Fibroblast of lung (primary cell): ENCODE measurements around the gene STARD13. TPM values are rescaled to one million over a fixed set of nuclear protein-coding genes. Genes with fewer than 3 reads are reported as not detected.

Source experiments
- DNase-seq, 2 donors: peaks; one replicate each; pipeline versions ENCODE4 v3.0.0 to v3.0.0-alpha.2; 2010; ENCODE audit warnings: low read depth in 2 of 2
- H2AFZ ChIP-seq: 2 replicates; pipeline ENCODE4 v1.5.1; 2012; ENCODE audit warnings: low read length, control low read depth, inconsistent platforms
- H3K27ac ChIP-seq: 2 replicates; pipeline ENCODE4 v1.5.1; 2011; ENCODE audit warnings: low read length, control low read depth; ENCODE audit not compliant: insufficient read depth
- H3K27me3 ChIP-seq: 2 replicates; pipeline ENCODE4 v1.5.1; 2011; ENCODE audit warnings: mild to moderate bottlenecking, low read length; ENCODE audit not compliant: control insufficient read depth, insufficient read depth
- H3K36me3 ChIP-seq: 2 replicates; pipeline ENCODE4 v1.5.1; 2011; ENCODE audit warnings: low read length; ENCODE audit not compliant: control insufficient read depth, insufficient read depth
- H3K4me1 ChIP-seq: 2 replicates; pipeline ENCODE4 v1.5.1; 2011; ENCODE audit warnings: low read length; ENCODE audit not compliant: control insufficient read depth, insufficient read depth; ENCODE audit errors: extremely low read depth
- H3K4me2 ChIP-seq: 2 replicates; pipeline ENCODE4 v1.5.1; 2011; ENCODE audit warnings: low read length, control low read depth; ENCODE audit not compliant: insufficient read depth; ENCODE audit errors: extremely low read depth
- H3K4me3 ChIP-seq, 4 experiments: fragments of 200-600 bp in 1 of 4; sonication (generic) in 1 of 4; replicated peaks in 1 of 4; 2 replicates each; pipeline ENCODE4 v1.5.1; 2011 to 2016; ENCODE audit warnings: low read length in 4 of 4, low read depth in 3 of 4, mild to moderate bottlenecking in 3 of 4, control low read depth in 2 of 4, inconsistent platforms in 1 of 4, mixed read lengths in 1 of 4; ENCODE audit not compliant: insufficient read depth in 1 of 4; ENCODE audit errors: control extremely low read depth in 1 of 4
- H3K79me2 ChIP-seq: 2 replicates; pipeline ENCODE4 v1.5.1; 2012; ENCODE audit warnings: mild to moderate bottlenecking, low read length, inconsistent platforms; ENCODE audit not compliant: control insufficient read depth, insufficient read depth
- H3K9ac ChIP-seq: 2 replicates; pipeline ENCODE4 v1.5.1; 2011; ENCODE audit warnings: mild to moderate bottlenecking, low read length, control low read depth; ENCODE audit not compliant: insufficient read depth
- H3K9me3 ChIP-seq: 2 replicates; pipeline ENCODE4 v1.5.1; 2012; ENCODE audit warnings: low read depth, low read length; ENCODE audit not compliant: control insufficient read depth, insufficient read depth
- H4K20me1 ChIP-seq: 2 replicates; pipeline ENCODE4 v1.5.1; 2011; ENCODE audit warnings: low read length; ENCODE audit not compliant: control insufficient read depth, insufficient read depth; ENCODE audit errors: extremely low read depth
- CTCF ChIP-seq, 2 donors: IDR thresholded peaks in 1 of 2; conservative IDR thresholded peaks in 1 of 2; 1 replicate in 1 of 2; 2 replicates in 1 of 2; pipeline ENCODE4 v1.5.1; 2011 to 2012; ENCODE audit warnings: low read length in 2 of 2, control low read depth in 1 of 2, inconsistent platforms in 1 of 2, low read depth in 1 of 2, mild to moderate bottlenecking in 1 of 2
- EZH2 ChIP-seq: IDR thresholded peaks from 2 replicates; pipeline ENCODE4 v1.5.1; 2012; ENCODE audit warnings: low read length, control low read depth, mild to moderate bottlenecking; ENCODE audit errors: missing control alignments
- polyA plus RNA-seq, 2 donors: library from polyadenylated mRNA; depleted of rRNA in 1 of 2; stranded (reverse) in 1 of 2; unstranded in 1 of 2; fragments of >200 nt; gene quantifications; 2 replicates each; pipeline ENCODE4 v1.2.1, GENCODE V29; 2011 to 2012; ENCODE audit warnings: missing spikeins in 1 of 2
- total RNA-seq: library from RNA; depleted of rRNA; stranded (reverse); fragments of >200 nt; gene quantifications from 2 replicates; pipeline ENCODE4 v1.2.1, GENCODE V29; 2014

Gene STARD13
- total and polyA plus RNA-seq, 2 donors (not counting 1 experiment from before 2014, with no cell fraction given) = 25.2 to 44.6 TPM

GRCh38 chr13:33256148-33256840 is 29.3 kb downstream of the STARD13 start:
- no peak for DNase-seq
- no peak for TF ChIP-seq CTCF (conservative IDR thresholded peaks at IDR 0.05 in 1 of 2, IDR thresholded peaks at IDR 0.05 in 1 of 2; ENCODE audit: low read depth in 1 of 2, low read length in 2 of 2)
- Histone ChIP-seq H3K4me1 (peaks cover 19% of the 10 kb centered on the region), H3K27me3 (no peaks in the 10 kb centered on the region), H3K27ac (no peak overlapping the region), H4K20me1 (no peaks in the 10 kb centered on the region), H3K4me3 (no peak overlapping the region), H3K36me3 (no peaks in the 10 kb centered on the region), H3K9me3 (no peaks in the 10 kb centered on the region), H3K79me2 (peaks cover 93% of the 10 kb centered on the region), H3K4me2 (no peak overlapping the region), H2AFZ (no peak overlapping the region), H3K9ac (no peak overlapping the region)

- no peak for DNase-seq
- H3K9me3 ChIP-seq = no peaks in the 10 kb centered on the region
- H3K4me2 ChIP-seq = no peak overlapping the region
- no peak overlapping the region for H3K9ac ChIP-seq
- H3K79me2 ChIP-seq = peaks cover 87% of the 10 kb centered on the region
- H4K20me1 ChIP-seq = no peaks in the 10 kb centered on the region
- no peaks in the 10 kb centered on the region for H3K36me3 ChIP-seq
- H3K27me3 ChIP-seq = no peaks in the 10 kb centered on the region
- H3K4me3 ChIP-seq = no peak overlapping the region
- peaks cover 18% of the 10 kb centered on the region for H3K4me1 ChIP-seq
- no peak for TF ChIP-seq CTCF (conservative IDR thresholded peaks at IDR 0.05 in 1 of 2, IDR thresholded peaks at IDR 0.05 in 1 of 2; ENCODE audit: low read depth in 1 of 2, low read length in 2 of 2)
- no peak for TF ChIP-seq EZH2
- H3K27ac ChIP-seq = peak overlapping the region; percentile 68
- no peak overlapping the region for H2AFZ ChIP-seq
Observed at GRCh38 chr13:33252135-33252534, 33.4 kb downstream of the STARD13 start.

GRCh38 chr13:33251131-33251661 is 34.4 kb downstream of the STARD13 start:
- Histone ChIP-seq H3K79me2 (peaks cover 86% of the 10 kb centered on the region), H4K20me1 (no peaks in the 10 kb centered on the region), H3K27ac (peak overlapping the region; percentile 78), H3K9ac (no peak overlapping the region), H2AFZ (no peak overlapping the region), H3K27me3 (no peaks in the 10 kb centered on the region), H3K4me3 (peak overlapping the region in 1 of 4 experiments; percentile 8), H3K9me3 (no peaks in the 10 kb centered on the region), H3K4me2 (peak overlapping the region; percentile 69), H3K36me3 (no peaks in the 10 kb centered on the region), H3K4me1 (peaks cover 18% of the 10 kb centered on the region)
- no peak for TF ChIP-seq EZH2
- no peak for TF ChIP-seq CTCF (conservative IDR thresholded peaks at IDR 0.05 in 1 of 2, IDR thresholded peaks at IDR 0.05 in 1 of 2; ENCODE audit: low read depth in 1 of 2, low read length in 2 of 2)
- DNase-seq = peak; percentile 92 to 99
